ENCODE data around the gene DGLUCY.
"Not testable (repeated sequence)": the region's sequence is repeated elsewhere in the genome, so short reads cannot be mapped to it uniquely, and the experiment has no call there.

The DGLUCY gene, protein sequence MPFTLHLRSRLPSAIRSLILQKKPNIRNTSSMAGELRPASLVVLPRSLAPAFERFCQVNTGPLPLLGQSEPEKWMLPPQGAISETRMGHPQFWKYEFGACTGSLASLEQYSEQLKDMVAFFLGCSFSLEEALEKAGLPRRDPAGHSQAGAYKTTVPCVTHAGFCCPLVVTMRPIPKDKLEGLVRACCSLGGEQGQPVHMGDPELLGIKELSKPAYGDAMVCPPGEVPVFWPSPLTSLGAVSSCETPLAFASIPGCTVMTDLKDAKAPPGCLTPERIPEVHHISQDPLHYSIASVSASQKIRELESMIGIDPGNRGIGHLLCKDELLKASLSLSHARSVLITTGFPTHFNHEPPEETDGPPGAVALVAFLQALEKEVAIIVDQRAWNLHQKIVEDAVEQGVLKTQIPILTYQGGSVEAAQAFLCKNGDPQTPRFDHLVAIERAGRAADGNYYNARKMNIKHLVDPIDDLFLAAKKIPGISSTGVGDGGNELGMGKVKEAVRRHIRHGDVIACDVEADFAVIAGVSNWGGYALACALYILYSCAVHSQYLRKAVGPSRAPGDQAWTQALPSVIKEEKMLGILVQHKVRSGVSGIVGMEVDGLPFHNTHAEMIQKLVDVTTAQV

DNA sequence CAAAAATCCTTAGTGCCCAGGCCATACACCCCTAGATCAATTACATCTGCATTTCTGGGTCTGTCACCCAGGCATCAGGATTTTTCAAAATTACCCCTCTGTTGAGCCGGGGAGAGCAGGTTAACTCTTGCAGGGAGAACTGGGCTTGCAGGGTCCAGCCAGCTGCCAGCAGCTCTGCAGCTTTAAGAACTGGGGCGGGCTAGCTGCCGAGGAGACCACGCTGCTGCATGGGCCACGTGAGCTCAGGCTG, at the start of gene DGLUCY:
DGLUCY (plus strand) TSS at position 245 of the 250 bp plus-strand sequence. CDS start 46,222 bp downstream, outside the sequence.
- no peak for DNase-seq (ENCODE audit: low read depth in 2 of 2)

DNA sequence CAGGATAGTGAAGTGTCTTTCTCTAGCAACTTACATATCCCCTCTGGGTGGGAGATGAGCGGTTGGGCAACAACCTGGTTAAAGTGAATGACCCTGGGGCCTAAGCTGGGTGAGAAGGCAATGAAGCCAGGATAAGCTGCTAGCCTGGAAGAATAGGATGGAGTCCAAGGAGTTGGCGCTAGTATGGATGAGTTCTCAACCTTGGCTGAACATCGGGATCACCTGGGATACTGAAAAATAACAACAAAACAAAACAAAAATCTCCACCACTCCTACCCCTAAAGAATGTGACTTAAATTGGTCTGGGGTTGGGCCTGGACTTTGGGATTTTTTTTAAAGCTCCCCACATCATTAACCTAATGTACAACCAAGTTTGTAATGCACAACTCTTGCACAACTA, 48.6 kb upstream of the DGLUCY start:
- no peak for DNase-seq (ENCODE audit: low read depth in 2 of 2)

DNA sequence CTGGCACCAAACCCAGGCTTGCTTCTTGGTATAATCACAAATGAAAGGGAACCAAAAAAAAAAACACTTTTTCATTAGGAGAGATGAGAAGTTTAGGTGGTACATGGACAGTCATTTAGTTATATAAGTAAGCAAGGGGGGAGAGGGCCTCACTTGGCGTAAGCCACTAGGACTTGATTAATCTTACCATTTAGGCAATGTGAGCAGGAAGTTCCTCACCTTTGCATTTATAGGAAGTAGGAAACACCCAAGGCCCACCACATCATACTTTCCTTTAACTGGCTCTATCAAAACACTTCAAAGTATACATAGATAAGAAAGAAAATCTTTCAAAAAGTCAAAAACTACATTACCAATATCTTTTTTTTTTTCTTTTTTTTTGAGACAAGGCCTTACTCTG, 46.7 kb upstream of the DGLUCY start:
- DNase-seq (ENCODE audit: low read depth in 2 of 2): no peak

DNA sequence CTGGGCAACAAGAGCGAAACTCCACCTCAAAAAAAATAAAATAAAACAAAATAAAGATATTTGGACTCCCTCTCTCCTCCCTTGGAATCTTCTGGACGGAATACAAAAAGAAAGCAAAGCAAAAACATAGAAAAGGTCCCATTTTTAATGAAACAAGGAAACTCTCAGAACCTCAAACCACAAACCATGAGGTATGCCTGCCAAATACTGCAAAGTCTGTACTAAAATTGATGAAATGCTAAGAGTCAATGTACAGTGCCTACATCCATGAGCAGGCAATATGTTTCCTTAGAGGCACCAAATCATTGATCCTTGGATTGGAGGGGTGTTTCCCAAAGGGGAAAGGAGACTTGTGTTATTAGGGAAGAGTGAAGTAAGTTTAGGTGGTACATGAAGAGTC, 45.2 kb upstream of the DGLUCY start:
- DNase-seq (ENCODE audit: low read depth in 2 of 2): no peak

DNA sequence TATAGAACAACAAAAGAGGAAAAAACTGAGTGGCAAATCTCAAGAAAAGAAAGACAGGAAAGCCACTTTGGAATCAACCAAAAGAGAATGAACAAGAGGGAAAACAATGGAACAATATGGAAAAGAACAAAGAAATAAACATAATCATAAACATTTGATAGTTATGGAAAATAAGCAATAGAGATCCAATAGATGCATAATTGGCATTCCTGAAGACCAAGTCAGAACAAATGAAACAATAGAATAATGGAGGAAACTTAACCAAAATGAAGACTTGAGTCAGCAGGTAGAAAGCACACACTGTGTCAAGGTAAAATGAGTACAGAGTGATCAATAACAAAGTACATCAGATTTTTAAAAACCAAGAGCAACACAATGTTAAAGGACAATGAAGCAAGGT, 43.3 kb upstream of the DGLUCY start:
- no peak for DNase-seq (ENCODE audit: low read depth in 2 of 2)

DNA sequence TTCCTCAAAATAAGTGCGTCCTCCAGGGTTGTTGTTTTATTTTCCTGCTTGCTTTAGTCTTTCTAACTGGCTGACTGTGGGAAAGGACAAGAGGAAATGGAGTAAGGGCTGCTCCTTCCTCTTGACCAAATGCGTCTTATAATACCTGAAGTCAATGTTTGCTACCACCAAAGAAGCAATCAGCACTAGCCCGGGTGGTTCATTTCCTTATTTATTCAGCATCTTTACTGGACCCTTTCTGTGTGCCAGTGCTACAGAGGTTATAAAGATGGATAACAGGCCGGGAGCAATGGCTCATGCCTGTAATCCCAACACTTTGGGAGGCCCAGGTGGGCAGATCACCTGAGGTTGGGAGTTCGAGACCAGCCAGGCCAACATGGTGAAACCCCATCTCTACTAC, 38.3 kb upstream of the DGLUCY start:
- no peak for DNase-seq (ENCODE audit: low read depth in 2 of 2)

DNA sequence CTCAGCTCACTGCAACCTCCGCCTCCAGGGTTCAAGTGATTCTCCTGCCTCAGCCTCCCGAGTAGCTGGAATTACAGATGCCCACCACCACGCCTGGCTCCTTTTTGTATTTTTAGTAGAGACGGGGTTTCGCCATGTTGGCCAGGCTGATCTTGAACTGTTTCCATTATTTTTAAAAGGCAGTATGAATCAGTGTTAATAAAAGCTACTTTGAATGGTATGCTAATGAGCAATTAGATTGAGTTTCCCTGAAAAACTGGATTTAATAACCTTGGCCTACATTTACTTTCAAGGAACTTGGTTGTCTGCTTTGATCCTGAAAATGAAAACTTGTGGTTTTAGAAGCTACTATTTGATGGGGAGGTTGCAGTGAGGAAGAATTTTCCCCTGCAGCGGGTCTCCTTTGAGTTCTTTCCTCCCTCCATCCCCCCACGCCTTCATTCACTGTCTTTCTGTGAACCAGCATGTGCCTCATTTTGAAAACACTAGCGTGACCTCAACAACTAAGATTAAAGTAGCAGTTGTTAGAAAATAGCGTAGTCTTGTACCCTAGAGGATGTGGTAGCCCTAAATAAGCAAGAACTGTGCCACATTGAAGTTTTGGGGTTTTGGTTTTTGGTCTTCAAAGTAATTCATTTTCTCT, 35.7 kb upstream of the DGLUCY start:
- no peak for DNase-seq (ENCODE audit: low read depth in 2 of 2)

DNA sequence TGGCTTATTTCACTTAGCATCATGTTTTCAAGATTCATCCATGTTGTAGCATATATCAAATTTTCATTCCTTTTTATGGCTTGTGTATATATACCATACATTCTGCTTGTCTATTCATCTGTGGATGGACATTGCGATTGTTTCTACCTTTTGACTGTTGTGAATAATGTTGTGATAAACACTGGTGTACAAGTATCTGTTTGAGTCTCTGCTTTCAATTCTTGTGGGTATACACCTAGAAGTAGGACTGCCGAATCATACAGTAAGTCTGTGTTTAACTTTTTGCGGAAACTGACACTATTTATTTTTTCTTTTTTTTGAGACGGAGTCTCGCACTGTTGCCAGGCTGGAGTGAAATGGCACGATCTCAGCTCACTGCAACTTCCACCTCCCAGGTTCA, 33.8 kb upstream of the DGLUCY start:
- no peak for DNase-seq (ENCODE audit: low read depth in 2 of 2)

DNA sequence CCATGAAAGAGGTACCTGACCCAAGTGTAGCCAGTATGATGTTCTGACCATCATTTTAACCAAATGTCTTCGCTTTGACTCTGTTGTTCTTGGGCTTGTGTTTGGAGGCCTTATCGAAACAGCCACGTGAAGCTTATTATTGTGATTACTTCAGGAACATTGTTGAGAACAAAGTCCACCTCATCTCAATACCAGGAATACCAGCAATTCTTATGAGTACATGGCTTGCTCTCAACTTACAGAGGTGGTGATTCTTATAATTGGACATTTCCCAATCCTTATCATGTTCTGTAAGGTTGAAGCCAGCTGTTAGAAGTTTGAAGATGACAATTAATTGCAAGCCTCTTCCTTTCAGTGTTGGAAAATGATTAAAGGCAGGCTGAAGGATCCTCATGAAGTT, 31.6 kb upstream of the DGLUCY start:
- DNase-seq (ENCODE audit: low read depth in 2 of 2): no peak

DNA sequence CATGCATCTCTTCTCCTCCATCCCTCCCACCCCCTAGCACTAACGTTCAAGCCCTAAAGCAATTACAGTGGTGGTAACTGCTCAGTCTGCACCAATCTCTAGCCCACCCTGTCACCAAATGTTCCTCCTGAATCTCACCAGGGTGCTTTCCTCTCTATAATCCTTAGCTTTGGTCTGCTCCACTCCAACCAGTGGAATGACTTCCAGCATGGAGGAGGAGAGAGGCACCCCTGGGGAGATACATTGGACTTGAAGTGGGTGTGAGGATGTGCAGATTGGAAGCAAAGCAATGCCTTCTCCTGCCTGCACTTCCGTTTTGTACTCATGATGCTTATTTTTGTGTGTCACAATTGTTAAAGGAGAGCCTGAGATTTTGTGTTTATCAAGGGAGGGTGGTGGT, 29.4 kb upstream of the DGLUCY start:
- no peak for DNase-seq (ENCODE audit: low read depth in 2 of 2)

DNA sequence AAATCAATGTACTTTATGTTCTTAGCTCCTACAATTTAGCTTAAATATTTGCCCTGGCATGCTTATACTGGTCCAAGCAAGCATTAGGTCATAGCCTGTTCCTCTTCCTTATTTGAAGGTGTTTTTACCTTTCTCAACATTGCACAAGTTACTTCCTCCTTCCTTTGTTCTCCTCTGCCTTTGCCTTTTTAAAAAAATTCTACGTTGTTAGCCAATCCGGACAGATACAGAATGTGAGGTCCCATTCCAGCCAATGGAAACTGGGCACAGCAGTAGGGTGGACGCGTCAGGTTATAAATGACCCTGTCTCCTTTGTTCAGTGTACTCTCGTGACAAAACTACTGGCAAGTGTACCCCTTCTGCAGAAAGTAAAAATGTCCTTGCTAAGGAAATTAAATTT, 26.4 kb upstream of the DGLUCY start:
- DNase-seq (ENCODE audit: low read depth in 2 of 2): not testable (repeated sequence)

DNA sequence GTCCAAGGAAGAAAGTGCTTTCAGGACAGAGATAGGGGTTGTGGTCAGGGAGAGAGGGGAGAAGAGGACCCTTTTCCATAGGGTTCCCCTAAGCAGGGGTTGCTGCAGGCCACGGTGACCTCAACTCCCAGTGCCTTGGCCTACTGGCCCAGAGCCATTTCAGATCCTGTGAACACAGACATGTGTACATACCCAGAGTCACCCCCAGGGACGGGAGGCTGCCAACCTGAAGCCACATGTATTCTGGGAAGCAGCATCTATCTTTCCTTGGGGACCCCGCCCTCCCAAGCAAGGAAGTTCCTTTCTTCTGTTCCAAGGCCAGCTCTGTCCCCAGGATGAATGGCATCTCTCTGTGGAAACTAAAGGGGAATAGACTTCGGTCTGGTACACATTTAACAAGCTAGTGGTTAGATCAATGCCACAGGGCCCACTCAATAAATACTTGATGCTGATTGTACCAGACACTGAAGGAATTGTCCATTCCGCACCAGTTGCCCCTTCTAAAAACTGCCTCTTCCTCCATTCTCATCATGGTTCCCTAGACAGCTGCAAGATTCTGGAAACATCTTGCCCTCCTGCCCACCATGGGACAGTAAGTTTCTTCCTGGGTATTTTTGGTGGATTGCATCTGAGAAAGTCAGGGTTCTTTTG, 25.2 kb upstream of the DGLUCY start:
- no peak for DNase-seq (ENCODE audit: low read depth in 2 of 2)

DNA sequence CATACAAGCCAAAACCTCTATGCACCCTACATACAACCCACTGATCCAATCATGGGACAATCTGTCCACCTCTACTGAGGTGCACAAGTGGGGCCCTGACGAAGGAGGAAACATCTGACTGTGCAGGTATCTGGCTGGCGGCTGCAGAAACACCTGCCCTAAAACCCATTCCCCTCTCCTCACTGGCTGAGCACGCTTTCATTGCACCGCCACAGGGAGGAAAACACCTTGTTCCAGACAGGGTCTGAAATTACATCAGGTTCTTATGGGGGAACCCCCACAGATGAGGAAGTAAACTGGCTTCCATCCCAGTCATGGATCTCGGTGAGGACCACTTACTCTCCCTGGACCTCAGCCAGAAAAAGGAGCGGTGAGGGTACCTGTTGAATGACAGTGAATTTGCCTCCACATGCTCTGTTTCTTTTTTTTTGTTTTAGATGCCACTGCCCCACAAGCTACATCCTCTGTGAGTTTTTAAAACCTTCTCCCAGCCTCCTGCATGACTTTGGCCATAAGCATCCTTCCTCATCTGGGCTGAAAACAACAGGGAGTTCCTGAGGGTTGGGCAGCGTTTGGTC, 23.8 kb upstream of the DGLUCY start:
- DNase-seq (ENCODE audit: low read depth in 2 of 2): no peak

DNA sequence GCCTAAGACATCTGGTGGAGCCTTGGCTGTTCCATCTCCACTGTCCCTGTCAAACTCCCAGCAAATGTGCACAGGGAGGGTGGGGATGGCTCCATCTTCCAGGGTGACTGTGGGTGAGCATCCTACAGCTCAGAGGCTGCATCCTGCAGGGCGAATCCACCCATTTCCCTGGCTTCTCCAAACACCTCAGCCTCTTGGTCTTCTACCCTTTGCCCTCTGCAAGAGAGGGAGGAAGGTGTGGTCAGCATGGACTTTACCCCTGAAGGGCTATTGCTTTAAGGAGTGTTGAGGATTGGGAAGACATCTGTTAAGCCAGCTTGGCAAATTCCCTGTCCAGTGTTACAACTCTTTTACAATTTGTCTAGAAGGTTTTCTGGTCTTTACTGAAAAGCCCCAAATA, 23.1 kb upstream of the DGLUCY start:
- DNase-seq (ENCODE audit: low read depth in 2 of 2): no peak

DNA sequence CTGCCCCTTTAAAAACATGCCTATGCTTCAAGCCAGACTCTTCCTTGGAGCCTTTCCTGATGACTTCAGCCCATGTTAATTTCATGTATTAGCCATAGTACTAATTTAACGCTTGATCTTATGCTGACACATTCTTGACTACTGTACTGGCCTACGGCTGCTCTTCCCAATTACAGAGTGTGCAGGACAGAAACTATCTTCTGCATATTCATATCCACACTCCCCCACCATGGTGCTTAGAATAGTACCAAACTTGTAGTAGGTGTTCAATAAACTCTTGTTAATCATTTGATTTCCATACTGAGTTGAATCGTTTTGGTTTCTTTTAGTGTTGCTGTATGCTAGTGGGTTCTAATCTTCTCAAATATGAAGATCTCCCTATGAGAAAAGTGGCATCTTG, 21.8 kb upstream of the DGLUCY start:
- DNase-seq (ENCODE audit: low read depth in 2 of 2): no peak

DNA sequence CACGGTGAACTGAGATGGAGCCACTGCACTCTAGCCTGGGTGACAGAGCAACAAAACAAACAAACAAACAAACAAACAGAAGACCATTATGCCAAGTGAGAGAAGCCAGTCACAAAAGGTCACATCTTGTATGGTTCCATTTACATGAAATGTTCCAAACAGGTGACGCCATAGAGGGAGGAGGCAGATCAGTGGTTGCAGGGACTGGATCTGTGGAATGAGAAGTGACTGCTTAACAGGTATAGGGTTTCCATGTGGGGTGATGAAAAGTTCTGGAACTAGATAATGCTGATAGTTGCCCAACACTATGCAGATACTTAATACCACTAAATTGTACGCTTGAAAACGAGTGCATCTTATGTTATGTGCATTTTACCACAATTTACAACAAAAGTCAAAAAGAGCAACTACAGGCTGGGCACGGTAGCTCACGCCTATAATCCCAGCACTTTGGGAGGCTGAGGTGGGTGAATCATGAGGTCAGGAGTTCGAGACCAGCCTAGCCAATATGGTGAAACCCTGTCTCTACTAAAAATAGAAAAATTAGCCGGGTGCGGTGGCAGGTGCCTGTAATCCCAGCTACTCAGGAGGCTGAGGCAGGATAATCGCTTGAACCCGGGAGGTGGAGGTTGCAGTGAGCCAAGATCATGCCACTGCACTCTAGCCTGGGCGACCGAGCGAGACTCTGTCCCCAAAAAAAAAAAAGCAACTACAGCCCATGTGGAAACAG, 20.0 kb upstream of the DGLUCY start:
- DNase-seq (ENCODE audit: low read depth in 2 of 2): not testable (repeated sequence)

DNA sequence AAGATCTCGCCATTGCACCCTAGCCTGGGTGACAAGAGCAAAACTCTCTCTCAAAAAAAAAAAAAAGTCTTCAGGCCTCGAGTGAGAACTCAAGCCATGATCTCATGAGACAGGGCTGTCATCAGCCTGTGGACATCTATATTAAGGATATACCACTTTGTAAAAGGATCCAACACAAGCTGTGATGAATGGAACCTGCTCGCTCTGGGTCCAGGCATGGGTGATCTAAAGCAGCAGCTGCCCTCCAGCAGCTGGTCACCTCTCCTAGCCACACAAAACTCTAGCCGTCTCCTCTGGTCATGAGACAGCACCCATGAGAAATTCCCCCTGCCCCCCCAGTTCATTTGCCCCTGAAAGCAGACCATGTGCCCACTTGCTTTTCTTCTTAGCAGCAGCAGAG, 19.1 kb upstream of the DGLUCY start:
- DNase-seq (ENCODE audit: low read depth in 2 of 2): no peak

DNA sequence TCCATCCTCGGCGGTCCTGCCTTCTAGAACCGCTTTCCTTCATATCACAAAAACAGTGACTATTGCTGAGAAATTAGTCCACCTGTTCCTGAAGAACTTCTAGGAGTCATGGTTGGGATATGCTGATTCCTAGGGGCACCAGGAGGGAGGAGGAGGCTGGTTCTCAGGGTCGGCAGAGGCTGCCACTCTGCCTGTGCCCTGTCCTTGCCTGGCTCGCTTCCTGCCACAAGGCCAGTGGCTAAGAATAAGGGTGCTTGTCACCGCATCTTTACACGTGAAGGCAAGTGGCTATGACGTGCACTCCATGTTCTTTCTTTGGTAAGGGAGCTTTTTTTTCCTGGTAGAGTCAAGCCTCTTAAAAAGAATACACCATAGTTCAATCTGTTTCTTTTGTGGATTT, 18.7 kb upstream of the DGLUCY start:
- DNase-seq (ENCODE audit: low read depth in 2 of 2): no peak

DNA sequence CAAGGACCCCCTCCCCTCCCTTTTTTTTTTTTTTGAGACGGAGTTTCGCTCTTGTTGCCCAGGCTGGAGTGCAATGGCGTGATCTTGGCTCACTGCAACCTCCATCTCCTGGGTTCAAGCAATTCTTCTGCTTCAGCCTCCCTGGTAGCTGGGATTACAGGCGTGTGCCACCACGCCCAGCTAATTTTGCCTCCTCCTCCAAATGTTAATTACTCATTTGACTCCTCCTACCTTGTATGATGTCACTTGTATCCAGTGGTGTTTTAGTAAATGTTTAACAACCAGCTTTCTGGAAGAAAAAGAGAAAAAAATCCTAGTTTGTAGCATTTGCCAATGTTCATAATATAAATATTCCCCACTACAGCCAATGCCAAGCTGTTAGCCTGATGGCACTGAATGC, 16.2 kb upstream of the DGLUCY start:
- DNase-seq (ENCODE audit: low read depth in 2 of 2): not testable (repeated sequence)

DNA sequence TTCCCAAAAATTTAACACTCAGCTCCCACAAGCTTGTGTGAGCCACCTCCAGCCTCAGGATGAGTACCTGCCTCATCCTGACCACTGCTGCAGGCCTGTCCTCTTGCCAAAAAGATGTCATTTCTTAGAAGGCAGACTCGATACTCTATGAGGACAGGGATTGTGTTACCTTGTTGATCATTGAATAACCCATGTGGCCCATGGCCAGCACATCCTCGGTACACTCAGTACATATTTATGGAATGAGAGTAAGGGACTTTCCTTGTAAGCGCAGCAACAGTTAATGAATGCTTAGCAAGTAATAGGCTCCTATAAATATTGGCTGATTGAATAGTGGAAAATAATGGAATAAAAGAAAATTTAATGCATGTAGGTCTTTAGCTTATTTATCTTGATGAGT, 15.3 kb upstream of the DGLUCY start:
- no peak for DNase-seq (ENCODE audit: low read depth in 2 of 2)

DNA sequence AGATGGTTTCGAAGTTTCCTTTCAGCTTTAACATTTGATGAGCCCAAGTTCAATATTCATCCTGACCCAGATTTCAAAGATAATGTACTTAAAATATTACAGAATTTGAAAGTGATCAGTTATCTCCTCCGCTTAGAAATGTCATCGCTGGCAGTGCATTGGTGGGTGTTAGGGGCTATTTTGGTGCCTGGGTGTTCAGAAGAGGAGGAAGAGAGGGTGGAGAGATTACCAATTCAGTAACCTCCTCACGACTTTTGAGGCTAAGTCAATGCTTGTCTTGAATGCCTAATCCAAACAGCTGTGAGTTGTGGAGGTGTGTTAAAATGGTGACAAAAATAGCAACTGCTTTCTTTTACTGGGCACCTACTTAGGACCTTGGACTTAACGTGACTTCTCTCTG, 13.8 kb upstream of the DGLUCY start:
- no peak for DNase-seq (ENCODE audit: low read depth in 2 of 2)

DNA sequence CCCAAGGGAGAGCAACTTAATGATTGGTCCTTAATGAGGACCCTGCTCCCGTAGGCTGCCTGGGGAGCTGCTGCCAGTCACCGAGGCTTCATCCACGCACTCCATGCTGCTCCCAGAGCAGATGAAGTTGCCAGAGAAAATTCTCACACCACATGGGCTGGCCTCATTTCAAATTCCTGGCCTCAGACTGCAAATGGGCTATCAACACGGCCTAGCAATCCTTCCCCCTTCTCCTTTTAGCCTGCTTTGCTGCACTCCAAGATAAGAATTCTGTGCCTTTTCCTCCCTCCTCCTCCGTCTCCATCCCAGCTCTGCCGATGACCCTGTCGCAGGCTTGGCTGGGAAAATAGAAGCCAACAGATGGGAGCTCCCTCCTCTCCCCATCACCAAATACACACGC, 10.8 kb upstream of the DGLUCY start:
- no peak for DNase-seq (ENCODE audit: low read depth in 2 of 2)
